GM12878 (cell line): ENCODE results near the gene ZIC1.

ENCODE experiments used
- CBX5 ChIP-seq: sonication (generic); IDR thresholded peaks from 2 replicates; pipeline ENCODE4 v1.6.1; 2016; ENCODE audit warnings: low read depth, moderate library complexity, mild to moderate bottlenecking, inconsistent platforms
- CREM ChIP-seq: IDR thresholded peaks from 2 replicates; pipeline ENCODE4 v1.6.1; 2014; ENCODE audit warnings: antibody characterized with exemption, low read depth
- CUX1 ChIP-seq: IDR thresholded peaks from 2 replicates; pipeline ENCODE4 v1.6.1; 2012; ENCODE audit warnings: improper control_type of control experiment, low read depth, low read length; ENCODE audit not compliant: insufficient replicate concordance
- E2F4 ChIP-seq: IDR thresholded peaks from 2 replicates; pipeline ENCODE4 v1.6.1; 2012; ENCODE audit warnings: low read depth, low read length, improper control_type of control experiment
- FOXM1 ChIP-seq: IDR thresholded peaks from 2 replicates; pipeline ENCODE4 v1.6.1; 2012; ENCODE audit warnings: low read depth, mild to moderate bottlenecking, inconsistent platforms, low read length, moderate library complexity
- MEF2A ChIP-seq: IDR thresholded peaks from 2 replicates; pipeline ENCODE4 v1.6.1; 2011; ENCODE audit warnings: low read depth, mild to moderate bottlenecking, low read length, moderate library complexity; ENCODE audit not compliant: insufficient read depth
- NFIC ChIP-seq: IDR thresholded peaks from 2 replicates; pipeline ENCODE4 v1.6.1; 2012; ENCODE audit warnings: low read depth, mild to moderate bottlenecking, inconsistent platforms, low read length, moderate library complexity
- POLR2A ChIP-seq: IDR thresholded peaks from 2 replicates; pipeline ENCODE4 v1.6.1; 2011; ENCODE audit warnings: low read depth, mild to moderate bottlenecking, low read length
- PRDM15 ChIP-seq: fragments of 450-650 bp; formaldehyde crosslinking; IDR thresholded peaks from 2 replicates; pipeline ENCODE4 v1.4.0; 2020; ENCODE audit warnings: mild to moderate bottlenecking, moderate library complexity
- RBBP5 ChIP-seq: fragments of 200-600 bp; sonication (generic); conservative IDR thresholded peaks from 2 replicates; pipeline ENCODE4 v1.6.1; 2016
- TF ChIP-seq, protein P1 (sequence below), 3 experiments: IDR thresholded peaks in 2 of 3; conservative IDR thresholded peaks in 1 of 3; 2 replicates each; pipeline ENCODE4 v1.5.1; 2011; ENCODE audit warnings: low read depth in 3 of 3, low read length in 3 of 3, mild to moderate bottlenecking in 3 of 3, control low read depth in 2 of 3, moderate library complexity in 2 of 3, inconsistent platforms in 1 of 3, mixed read lengths in 1 of 3; ENCODE audit not compliant: control insufficient read depth in 2 of 3, insufficient read depth in 1 of 3; ENCODE audit errors: extremely low read depth in 1 of 3

- TF ChIP-seq MEF2A (no peak), E2F4 (no peak), POLR2A (no peak), RBBP5 (no peak), CREM (no peak), CUX1 (no peak), CBX5 (no peak), NFIC (no peak), PRDM15 (CRISPR knock-in tag) (no peak), FOXM1 (no peak)
- TF ChIP-seq, protein P1, sequence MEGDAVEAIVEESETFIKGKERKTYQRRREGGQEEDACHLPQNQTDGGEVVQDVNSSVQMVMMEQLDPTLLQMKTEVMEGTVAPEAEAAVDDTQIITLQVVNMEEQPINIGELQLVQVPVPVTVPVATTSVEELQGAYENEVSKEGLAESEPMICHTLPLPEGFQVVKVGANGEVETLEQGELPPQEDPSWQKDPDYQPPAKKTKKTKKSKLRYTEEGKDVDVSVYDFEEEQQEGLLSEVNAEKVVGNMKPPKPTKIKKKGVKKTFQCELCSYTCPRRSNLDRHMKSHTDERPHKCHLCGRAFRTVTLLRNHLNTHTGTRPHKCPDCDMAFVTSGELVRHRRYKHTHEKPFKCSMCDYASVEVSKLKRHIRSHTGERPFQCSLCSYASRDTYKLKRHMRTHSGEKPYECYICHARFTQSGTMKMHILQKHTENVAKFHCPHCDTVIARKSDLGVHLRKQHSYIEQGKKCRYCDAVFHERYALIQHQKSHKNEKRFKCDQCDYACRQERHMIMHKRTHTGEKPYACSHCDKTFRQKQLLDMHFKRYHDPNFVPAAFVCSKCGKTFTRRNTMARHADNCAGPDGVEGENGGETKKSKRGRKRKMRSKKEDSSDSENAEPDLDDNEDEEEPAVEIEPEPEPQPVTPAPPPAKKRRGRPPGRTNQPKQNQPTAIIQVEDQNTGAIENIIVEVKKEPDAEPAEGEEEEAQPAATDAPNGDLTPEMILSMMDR (IDR thresholded peaks at IDR 0.05 in 2 of 3, conservative IDR thresholded peaks at IDR 0.05 in 1 of 3; ENCODE audit: control insufficient read depth in 2 of 3, extremely low read depth in 1 of 3, insufficient read depth in 1 of 3, low read depth in 3 of 3, low read length in 3 of 3) = no peak
Measured at GRCh38 chr3:147387885-147388699, 21.1 kb upstream of the ZIC1 start.
